GM18519 (cell line): ENCODE measurements around the gene TSPAN3.

Experiments
- ATAC-seq: cut with Tn5 transposase; IDR thresholded peaks from one replicate; pipeline ENCODE4 v1.9.1; 2021; ENCODE audit warnings: mild to moderate bottlenecking, moderate library complexity; ENCODE audit not compliant: unreplicated experiment, low FRiP score

The TSPAN3 gene

DNA sequence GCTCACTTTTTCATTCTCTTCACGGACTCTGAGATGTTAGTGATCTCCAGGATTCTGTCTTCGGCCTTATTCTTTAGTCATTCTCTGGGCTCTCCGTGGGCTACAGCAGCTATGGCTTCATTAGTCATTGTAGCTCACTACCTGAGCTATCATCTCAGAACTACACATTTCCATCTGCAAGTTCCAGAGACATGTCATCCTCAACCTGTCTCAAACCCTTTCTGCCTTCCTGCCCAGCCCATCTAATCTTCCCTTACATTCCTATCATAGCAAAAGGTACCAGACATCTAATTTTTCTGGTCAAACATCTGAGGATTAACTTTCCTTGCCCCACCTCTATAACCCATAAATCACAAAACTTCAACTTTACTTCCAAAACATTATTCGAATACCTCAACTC lies 13.2 kb downstream of the TSPAN3 start:
- no peak for ATAC-seq

DNA sequence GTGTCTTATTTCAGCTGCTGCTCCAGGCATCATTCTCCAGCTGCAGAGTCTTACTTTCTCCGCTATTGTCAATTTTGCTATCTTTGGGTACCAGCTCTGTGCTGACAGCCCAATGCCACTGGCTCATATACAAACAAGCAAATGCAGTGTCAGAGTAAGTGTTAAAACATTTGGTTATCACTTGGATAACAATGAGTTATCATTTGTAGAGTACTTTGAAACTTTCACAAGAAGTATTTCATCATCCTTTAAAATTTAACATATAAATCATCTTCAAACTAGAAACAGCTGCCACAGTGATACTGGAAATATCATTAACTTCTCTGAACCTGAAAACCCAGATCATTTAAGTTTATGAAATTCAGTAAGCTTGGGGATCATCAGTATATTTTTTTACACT lies 13.8 kb downstream of the TSPAN3 start:
- ATAC-seq, result no peak

GRCh38 chr15:77053709-77054108 lies 17.2 kb downstream of the TSPAN3 start:
- ATAC-seq, result no peak

- ATAC-seq, result no peak
Measured at GRCh38 chr15:77052556-77052955, 18.4 kb downstream of the TSPAN3 start.

- no peak for ATAC-seq
Measured at GRCh38 chr15:77048135-77048876, 22.6 kb downstream of the TSPAN3 start.

DNA sequence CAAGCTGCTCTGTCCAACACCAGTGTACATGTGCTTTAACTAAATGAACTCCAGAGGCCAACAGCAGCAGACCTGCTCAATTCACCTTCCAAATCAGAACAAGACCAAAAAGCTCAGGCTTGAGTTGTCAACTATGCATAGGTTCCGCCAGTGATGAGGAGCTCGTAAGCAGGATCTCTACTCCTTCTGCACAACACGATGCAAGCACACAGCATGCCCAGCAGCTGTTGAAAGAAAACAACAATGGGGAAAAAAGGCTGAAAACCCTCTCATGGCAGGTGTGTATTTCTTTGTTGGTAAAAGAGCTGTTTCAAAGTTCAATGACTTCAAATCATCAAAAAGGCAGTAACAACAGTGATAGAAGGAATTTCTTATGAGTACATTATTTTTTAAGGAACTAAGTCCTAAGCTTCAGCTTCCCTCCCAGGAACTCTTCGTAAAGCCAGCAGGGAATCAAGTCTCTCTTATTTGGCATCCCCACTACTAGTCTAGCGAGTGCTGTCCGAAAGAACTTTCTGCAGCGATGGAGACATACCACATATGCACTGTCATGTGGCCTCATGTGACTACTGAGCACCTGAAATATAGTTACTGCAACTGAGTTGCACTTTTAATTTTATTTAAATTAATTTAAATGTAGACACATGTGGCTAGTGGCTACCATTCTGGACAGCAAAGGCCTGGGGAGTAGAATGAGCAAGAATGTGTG lies 24.1 kb downstream of the TSPAN3 start:
- no peak for ATAC-seq

DNA sequence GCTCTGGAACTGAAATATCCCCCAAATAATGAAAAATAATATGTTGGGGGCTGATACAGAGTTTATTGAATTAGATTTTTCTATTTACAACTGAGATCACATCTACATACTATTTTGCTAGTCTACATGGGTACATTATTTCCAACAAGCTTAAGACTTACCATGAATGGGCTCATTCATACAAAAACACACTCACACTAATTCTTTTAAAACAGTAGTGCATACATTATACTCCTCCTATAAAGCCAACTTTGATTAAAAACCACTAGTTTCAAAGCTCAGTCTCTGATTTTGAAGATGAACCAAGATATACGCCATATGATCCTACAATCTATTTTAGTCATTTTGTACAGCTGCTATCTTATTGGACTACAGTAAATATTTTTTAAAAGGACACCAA lies 24.9 kb downstream of the TSPAN3 start:
- no peak for ATAC-seq

- no peak for ATAC-seq
Measured at GRCh38 chr15:77044228-77045042, 26.5 kb downstream of the TSPAN3 start.

- no peak for ATAC-seq
Measured at GRCh38 chr15:77042955-77043920, 27.7 kb downstream of the TSPAN3 start.

GRCh38 chr15:77042245-77042919 lies 28.5 kb downstream of the TSPAN3 start:
- no peak for ATAC-seq

- no peak for ATAC-seq
Measured at GRCh38 chr15:77040673-77041072, 30.2 kb downstream of the TSPAN3 start.

DNA sequence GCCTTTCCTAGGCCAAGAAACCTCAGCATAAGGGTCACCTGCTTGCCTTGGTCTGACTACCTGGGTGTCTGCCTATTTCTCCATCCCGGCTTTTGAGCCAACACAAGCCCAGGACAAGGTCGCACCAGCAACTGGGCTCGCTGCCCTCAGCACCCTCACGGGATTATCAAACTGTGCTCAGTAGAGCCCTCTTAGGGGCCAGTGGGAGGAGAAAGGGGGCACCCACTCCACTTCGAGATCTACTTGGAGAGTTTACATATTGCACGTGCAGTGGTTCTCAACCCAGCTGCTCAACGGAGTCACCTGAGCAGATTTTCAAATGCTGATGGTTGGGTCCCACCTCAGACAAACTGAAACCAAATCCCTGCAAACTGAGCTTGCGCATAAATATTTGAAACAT lies 31.1 kb downstream of the TSPAN3 start:
- no peak for ATAC-seq

GRCh38 chr15:77039217-77039533 lies 31.7 kb downstream of the TSPAN3 start:
- ATAC-seq, result no peak

DNA sequence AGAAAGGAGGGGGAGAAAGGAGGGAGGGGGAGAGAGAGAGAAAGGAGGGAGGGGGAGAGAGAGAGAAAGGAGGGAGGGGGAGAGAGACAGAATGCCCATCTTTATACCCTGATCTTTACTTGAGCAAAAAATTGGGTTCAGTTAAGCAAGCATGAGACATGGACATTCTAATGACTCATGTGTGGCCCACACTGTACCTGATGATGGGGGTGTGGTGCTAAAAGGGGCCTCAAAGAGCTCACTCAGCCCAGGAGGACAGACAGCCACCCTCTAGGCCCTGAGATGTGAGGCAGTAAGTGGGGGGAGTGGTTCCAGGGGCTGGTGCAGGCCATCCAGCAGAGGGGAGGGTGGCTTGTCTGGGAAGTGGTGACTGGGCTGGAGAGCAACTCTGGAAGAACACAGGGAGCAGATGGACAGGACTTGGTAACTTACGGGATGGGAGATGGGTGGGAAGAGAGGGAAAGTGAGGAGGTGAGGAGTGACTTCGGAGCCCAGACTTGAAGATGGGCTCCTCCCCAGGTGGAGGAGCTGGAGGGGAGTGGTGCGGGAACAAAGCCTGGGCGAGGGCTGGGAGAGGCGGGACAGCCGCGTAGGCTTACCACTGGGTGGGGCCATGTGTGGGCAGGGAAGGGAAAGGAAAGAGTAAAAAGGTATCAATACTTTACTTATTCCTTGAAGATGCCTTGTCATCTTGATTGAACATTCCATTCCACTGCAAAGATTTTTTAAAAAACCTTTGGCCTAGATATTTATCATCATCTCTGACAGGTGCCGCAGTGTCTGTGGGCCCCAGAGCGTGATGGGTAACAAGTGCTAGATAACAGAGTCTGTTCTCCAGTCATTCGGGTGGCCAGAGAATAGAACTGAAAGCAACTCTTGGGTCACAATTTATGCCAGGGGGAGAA lies 32.3 kb downstream of the TSPAN3 start:
- no peak for ATAC-seq

DNA sequence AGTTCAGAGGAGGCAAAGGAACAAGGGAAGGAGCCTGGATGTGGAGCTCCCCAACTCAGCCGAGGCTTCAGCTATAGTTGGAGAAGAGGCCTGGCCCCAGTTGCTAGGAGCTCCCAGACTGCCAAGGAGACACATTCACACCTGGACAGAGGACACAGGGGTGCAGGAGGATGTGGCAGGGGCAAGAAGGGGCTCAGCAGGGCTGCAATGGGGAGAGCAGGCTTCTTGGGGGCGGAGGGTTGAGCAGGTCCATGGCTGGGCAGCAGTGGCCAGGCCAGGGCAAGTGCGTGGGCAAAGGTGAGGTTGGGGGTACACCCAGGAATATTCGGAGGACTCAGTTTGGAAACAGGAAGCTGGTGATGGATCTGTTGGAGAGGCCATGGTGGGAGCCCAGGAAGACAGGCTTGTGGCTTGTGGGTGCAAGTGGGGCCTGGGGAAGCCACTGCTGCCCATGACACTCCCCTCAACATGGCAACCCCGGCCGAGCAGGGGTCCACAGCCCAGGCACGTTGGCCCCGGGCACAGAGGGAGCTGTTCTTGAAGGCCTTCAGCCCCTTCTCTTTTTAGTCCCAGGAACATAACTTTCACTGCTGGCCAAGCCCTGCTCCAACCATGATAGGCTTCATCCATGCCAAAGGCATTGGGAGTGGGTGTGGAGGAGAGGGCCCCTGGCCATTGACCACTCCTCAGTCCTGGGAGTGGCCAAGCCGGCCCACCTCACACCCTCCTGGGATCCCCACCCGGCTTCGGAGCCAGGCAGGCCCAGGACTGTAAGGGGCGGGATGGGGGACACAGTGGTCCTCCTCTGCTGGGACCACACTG lies 33.3 kb downstream of the TSPAN3 start:
- no peak for ATAC-seq

- no peak for ATAC-seq
Measured at GRCh38 chr15:77036537-77037387, 34.1 kb downstream of the TSPAN3 start.

GRCh38 chr15:77035999-77036471 lies 34.9 kb downstream of the TSPAN3 start:
- ATAC-seq, result no peak
